Gastrocnemius medialis (tissue), 4 donors: Measurements from ENCODE around the gene MBD3L4.

Experiments used
- POLR2A ChIP-seq, 2 donors: fragments of 450-650 bp; IDR thresholded peaks; one replicate each; pipeline ENCODE4 v1.6.1; 2017; ENCODE audit warnings: antibody characterized with exemption in 2 of 2, mild to moderate bottlenecking in 2 of 2, moderate library complexity in 2 of 2
- TF ChIP-seq, protein P1 (sequence below), 5 experiments: fragments of 450-650 bp in 3 of 5; fragments of 200-600 bp in 2 of 5; sonication (generic) in 2 of 5; IDR thresholded peaks in 4 of 5; conservative IDR thresholded peaks in 1 of 5; 1 replicate in 4 of 5; 2 replicates in 1 of 5; pipeline ENCODE4 v1.5.1; 2016 to 2019; ENCODE audit warnings: antibody characterized with exemption in 5 of 5, mild to moderate bottlenecking in 3 of 5, moderate library complexity in 3 of 5

DNA sequence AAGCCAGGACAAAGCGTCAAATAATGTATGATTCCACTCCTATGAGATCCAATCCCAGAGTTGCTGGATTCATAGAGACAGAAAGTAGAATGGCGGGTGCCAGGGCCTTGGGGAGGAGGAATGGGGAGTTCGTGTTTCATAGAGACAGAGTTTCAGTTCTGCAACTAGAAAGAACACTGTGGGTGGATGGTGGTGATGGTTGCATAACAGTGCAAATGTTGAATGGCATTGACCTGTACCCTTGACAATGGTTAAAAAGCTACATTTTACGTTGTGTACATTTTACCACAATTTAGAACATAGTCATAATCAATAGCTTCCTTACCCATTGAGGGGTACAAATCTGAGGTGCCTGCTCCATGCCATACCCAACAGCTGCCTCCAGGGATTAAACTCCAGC is 52.1 kb downstream of the MBD3L4 start:
- no peak for TF ChIP-seq POLR2A (IDR thresholded peaks at IDR 0.05)
- TF ChIP-seq, protein P1, sequence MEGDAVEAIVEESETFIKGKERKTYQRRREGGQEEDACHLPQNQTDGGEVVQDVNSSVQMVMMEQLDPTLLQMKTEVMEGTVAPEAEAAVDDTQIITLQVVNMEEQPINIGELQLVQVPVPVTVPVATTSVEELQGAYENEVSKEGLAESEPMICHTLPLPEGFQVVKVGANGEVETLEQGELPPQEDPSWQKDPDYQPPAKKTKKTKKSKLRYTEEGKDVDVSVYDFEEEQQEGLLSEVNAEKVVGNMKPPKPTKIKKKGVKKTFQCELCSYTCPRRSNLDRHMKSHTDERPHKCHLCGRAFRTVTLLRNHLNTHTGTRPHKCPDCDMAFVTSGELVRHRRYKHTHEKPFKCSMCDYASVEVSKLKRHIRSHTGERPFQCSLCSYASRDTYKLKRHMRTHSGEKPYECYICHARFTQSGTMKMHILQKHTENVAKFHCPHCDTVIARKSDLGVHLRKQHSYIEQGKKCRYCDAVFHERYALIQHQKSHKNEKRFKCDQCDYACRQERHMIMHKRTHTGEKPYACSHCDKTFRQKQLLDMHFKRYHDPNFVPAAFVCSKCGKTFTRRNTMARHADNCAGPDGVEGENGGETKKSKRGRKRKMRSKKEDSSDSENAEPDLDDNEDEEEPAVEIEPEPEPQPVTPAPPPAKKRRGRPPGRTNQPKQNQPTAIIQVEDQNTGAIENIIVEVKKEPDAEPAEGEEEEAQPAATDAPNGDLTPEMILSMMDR (IDR thresholded peaks at IDR 0.05 in 4 of 5, conservative IDR thresholded peaks at IDR 0.05 in 1 of 5): no peak
